Naive thymus-derived CD8-positive, alpha-beta T cell (primary cell): Measurements from ENCODE around the gene SLC2A9. TPM values are rescaled to one million over a fixed set of nuclear protein-coding genes. Genes with fewer than 3 reads are reported as not detected.

Experiments
- ATAC-seq, 2 donors: fragments of 150-1000 bp; cut with Tn5 transposase in 1 of 2; sonication (Bioruptor Pico), chemical (Tn5 transposase) in 1 of 2; 1 replicate in 1 of 2; 2 replicates in 1 of 2; pipeline ENCODE4 v1.10.0; 2021; ENCODE audit warnings: mild to moderate bottlenecking in 2 of 2, moderate library complexity in 2 of 2
- POLR2A ChIA-PET: fragments of 350-600 bp; sonication (Branson Sonifier 250); formaldehyde crosslinking; loops from one replicate; lab custom pipeline; 2021; ENCODE audit warnings: antibody characterized with exemption; lab: Charles Lee
- DNase-seq, 10 donors: peaks; one replicate each; pipeline versions ENCODE4 v3.0.0 to v3.0.0-alpha.2; 2020 to 2022
- H3K27ac Mint-ChIP-seq, 10 donors: one replicate each; pipeline ENCODE4 v1.8.0; 2020 to 2022; ENCODE audit warnings: mild to moderate bottlenecking in 10 of 10, mixed read lengths in 10 of 10, moderate library complexity in 4 of 10, inconsistent platforms in 1 of 10
- H3K27me3 Mint-ChIP-seq, 5 donors: one replicate each; pipeline ENCODE4 v1.8.0; 2021 to 2022; ENCODE audit warnings: mixed read lengths in 5 of 5
- H3K36me3 Mint-ChIP-seq, 3 donors: one replicate each; pipeline ENCODE4 v1.8.0; 2020 to 2022; ENCODE audit warnings: mixed read lengths in 3 of 3, mild to moderate bottlenecking in 2 of 3, inconsistent platforms in 1 of 3
- H3K4me1 Mint-ChIP-seq, 4 donors: one replicate each; pipeline ENCODE4 v1.8.0; 2021 to 2022; ENCODE audit warnings: mixed read lengths in 4 of 4
- H3K4me3 Mint-ChIP-seq, 10 donors: one replicate each; pipeline ENCODE4 v1.8.0; 2020 to 2022; ENCODE audit warnings: mild to moderate bottlenecking in 10 of 10, mixed read lengths in 10 of 10, moderate library complexity in 6 of 10, inconsistent platforms in 1 of 10
- H3K9me3 Mint-ChIP-seq, 9 donors: one replicate each; pipeline ENCODE4 v1.8.0; 2020 to 2022; ENCODE audit warnings: mixed read lengths in 9 of 9, mild to moderate bottlenecking in 3 of 9, inconsistent platforms in 1 of 9, moderate library complexity in 1 of 9
- polyA plus RNA-seq, 3 donors: library from polyadenylated mRNA; unstranded; fragments of 300-500 nt; fragmentation: Illumina TruSeq; gene quantifications; one replicate each; pipeline ENCODE4 v1.2.3, GENCODE V29; 2021
- total RNA-seq, 8 experiments: library from RNA in 2 of 8; stranded (reverse) in 2 of 8; gene quantifications; one replicate each; pipeline ENCODE4 v1.2.3 and lab custom pipeline; 2021 to 2026

Gene SLC2A9
- total and polyA plus RNA-seq, 5 experiments from 2014 or later: 0.37 to 3.4 (median 1.9) TPM; not detected in 1

GRCh38 chr4:10054571-10055041 is 33.3 kb upstream of the SLC2A9 start:
- POLR2A ChIA-PET: no interaction called here
- Mint-ChIP-seq H3K36me3 (peaks cover 5 to 25% (median 14%) of the 10 kb centered on the region in 3 donors), H3K4me3 (no peak overlapping the region), H3K27me3 (no peaks in the 10 kb centered on the region), H3K27ac (no peak overlapping the region), H3K9me3 (peaks cover 0 to 4% (median 0%) of the 10 kb centered on the region in 9 donors), H3K4me1 (peaks cover 0 to 14% (median 7%) of the 10 kb centered on the region in 4 donors)
- no peak for DNase-seq
- ATAC-seq: no peak

GRCh38 chr4:10053635-10054453 is 32.5 kb upstream of the SLC2A9 start:
- Mint-ChIP-seq H3K36me3 (peaks cover 10 to 27% (median 11%) of the 10 kb centered on the region in 3 donors), H3K9me3 (peaks cover 0 to 4% (median 0%) of the 10 kb centered on the region in 9 donors), H3K27me3 (no peaks in the 10 kb centered on the region), H3K27ac (peak overlapping the region in 3 of 10 donors; percentile 3 to 60 (median 33)), H3K4me1 (peaks cover 3 to 18% (median 7%) of the 10 kb centered on the region in 4 donors), H3K4me3 (no peak overlapping the region)
- POLR2A ChIA-PET: no interaction called here
- ATAC-seq (no peak), DNase-seq (no peak)

GRCh38 chr4:10051517-10052135 is 30.3 kb upstream of the SLC2A9 start:
- POLR2A ChIA-PET: no interaction called here
- Mint-ChIP-seq H3K36me3 (peaks cover 5 to 15% (median 12%) of the 10 kb centered on the region in 3 donors), H3K4me1 (peaks cover 14 to 28% (median 17%) of the 10 kb centered on the region in 4 donors), H3K4me3 (no peak overlapping the region), H3K27ac (peak overlapping the region in 3 of 10 donors; percentile 11 to 71 (median 62)), H3K27me3 (no peaks in the 10 kb centered on the region), H3K9me3 (no peaks in the 10 kb centered on the region)
- ATAC-seq (no peak), DNase-seq (no peak)

- ATAC-seq (no peak), DNase-seq (no peak)
- POLR2A ChIA-PET: no interaction called here
- no peak overlapping the region for H3K4me3 Mint-ChIP-seq
- H3K4me1 Mint-ChIP-seq: peaks cover 12 to 29% (median 16%) of the 10 kb centered on the region in 4 donors
- H3K27ac Mint-ChIP-seq: peak overlapping the region in 2 of 10 donors; percentile 20 to 41
- H3K9me3 Mint-ChIP-seq: no peaks in the 10 kb centered on the region
- H3K27me3 Mint-ChIP-seq: no peaks in the 10 kb centered on the region
- peaks cover 4 to 12% (median 5%) of the 10 kb centered on the region in 3 donors for H3K36me3 Mint-ChIP-seq
Observed at GRCh38 chr4:10050721-10051120, 29.4 kb upstream of the SLC2A9 start.

- no peak overlapping the region for H3K27ac Mint-ChIP-seq
- DNase-seq (no peak), ATAC-seq (no peak)
- H3K27me3 Mint-ChIP-seq: no peaks in the 10 kb centered on the region
- no peaks in the 10 kb centered on the region for H3K9me3 Mint-ChIP-seq
- no peak overlapping the region for H3K4me3 Mint-ChIP-seq
- peaks cover 2 to 11% (median 5%) of the 10 kb centered on the region in 3 donors for H3K36me3 Mint-ChIP-seq
- POLR2A ChIA-PET: no interaction called here
- H3K4me1 Mint-ChIP-seq: peaks cover 11 to 29% (median 17%) of the 10 kb centered on the region in 4 donors
Observed at GRCh38 chr4:10050261-10050661, 29.0 kb upstream of the SLC2A9 start.

- Mint-ChIP-seq H3K4me3 (no peak overlapping the region), H3K27ac (peak overlapping the region in 2 of 10 donors; percentile 1 to 76), H3K9me3 (peaks cover 0 to 4% (median 0%) of the 10 kb centered on the region in 9 donors), H3K4me1 (peaks cover 11 to 28% (median 19%) of the 10 kb centered on the region in 4 donors), H3K36me3 (peaks cover 2 to 15% (median 7%) of the 10 kb centered on the region in 3 donors), H3K27me3 (no peaks in the 10 kb centered on the region)
- ATAC-seq (no peak), DNase-seq (no peak)
- POLR2A ChIA-PET: no interaction called here
Observed at GRCh38 chr4:10048941-10049697, 27.8 kb upstream of the SLC2A9 start.

- H3K4me1 Mint-ChIP-seq: peaks cover 11 to 23% (median 19%) of the 10 kb centered on the region in 4 donors
- no peak overlapping the region for H3K4me3 Mint-ChIP-seq
- peaks cover 0 to 8% (median 4%) of the 10 kb centered on the region in 9 donors for H3K9me3 Mint-ChIP-seq
- H3K27me3 Mint-ChIP-seq: no peaks in the 10 kb centered on the region
- DNase-seq (no peak), ATAC-seq (no peak)
- H3K36me3 Mint-ChIP-seq: peaks cover 5 to 17% (median 12%) of the 10 kb centered on the region in 3 donors
- peak overlapping the region in 2 of 10 donors; percentile 12 to 60 for H3K27ac Mint-ChIP-seq
- POLR2A ChIA-PET: no interaction called here
Observed at GRCh38 chr4:10047967-10048366, 26.7 kb upstream of the SLC2A9 start.

GRCh38 chr4:10046471-10046870 is 25.2 kb upstream of the SLC2A9 start:
- H3K27ac Mint-ChIP-seq: no peak overlapping the region
- no peak for ATAC-seq
- DNase-seq: no peak
- no peaks in the 10 kb centered on the region for H3K27me3 Mint-ChIP-seq
- POLR2A ChIA-PET: no interaction called here
- H3K4me3 Mint-ChIP-seq: no peak overlapping the region
- peaks cover 15 to 26% (median 25%) of the 10 kb centered on the region in 3 donors for H3K36me3 Mint-ChIP-seq
- H3K9me3 Mint-ChIP-seq: peaks cover 2 to 18% (median 14%) of the 10 kb centered on the region in 9 donors
- peaks cover 7 to 20% (median 16%) of the 10 kb centered on the region in 4 donors for H3K4me1 Mint-ChIP-seq

GRCh38 chr4:10045481-10045880 is 24.2 kb upstream of the SLC2A9 start:
- no peak overlapping the region for H3K4me3 Mint-ChIP-seq
- POLR2A ChIA-PET: no interaction called here
- peaks cover 21 to 33% (median 25%) of the 10 kb centered on the region in 3 donors for H3K36me3 Mint-ChIP-seq

GRCh38 chr4:10041036-10041435 is 19.7 kb upstream of the SLC2A9 start:
- DNase-seq (no peak), ATAC-seq (no peak)
- Mint-ChIP-seq H3K36me3 (peaks cover 32 to 42% (median 34%) of the 10 kb centered on the region in 3 donors), H3K9me3 (peaks cover 2 to 18% (median 14%) of the 10 kb centered on the region in 9 donors), H3K27ac (peak overlapping the region in 1 of 10 donors; percentile 13), H3K4me1 (peaks cover 0 to 6% (median 1%) of the 10 kb centered on the region in 4 donors), H3K27me3 (no peaks in the 10 kb centered on the region), H3K4me3 (no peak overlapping the region)
- POLR2A ChIA-PET: no interaction called here

More at GRCh38 chr4:10045481-10045880, 24.2 kb upstream of the SLC2A9 start:
- Mint-ChIP-seq H3K27me3 (no peaks in the 10 kb centered on the region), H3K4me1 (peaks cover 7 to 20% (median 16%) of the 10 kb centered on the region in 4 donors), H3K9me3 (peaks cover 2 to 18% (median 14%) of the 10 kb centered on the region in 9 donors), H3K27ac (no peak overlapping the region)
- DNase-seq (no peak), ATAC-seq (no peak)

- H3K9me3 Mint-ChIP-seq: peaks cover 2 to 18% (median 14%) of the 10 kb centered on the region in 9 donors
Observed at GRCh38 chr4:10040049-10040892, 19.0 kb upstream of the SLC2A9 start.

More at GRCh38 chr4:10040049-10040892, 19.0 kb upstream of the SLC2A9 start:
- Mint-ChIP-seq H3K27me3 (no peaks in the 10 kb centered on the region), H3K27ac (no peak overlapping the region), H3K36me3 (peaks cover 32 to 42% (median 38%) of the 10 kb centered on the region in 3 donors), H3K4me1 (peaks cover 0 to 4% (median 1%) of the 10 kb centered on the region in 4 donors), H3K4me3 (no peak overlapping the region)
- ATAC-seq (no peak), DNase-seq (no peak)
- POLR2A ChIA-PET: no interaction called here
